ENCODE data around the gene ADAMTS8.

Gene ADAMTS8

DNA sequence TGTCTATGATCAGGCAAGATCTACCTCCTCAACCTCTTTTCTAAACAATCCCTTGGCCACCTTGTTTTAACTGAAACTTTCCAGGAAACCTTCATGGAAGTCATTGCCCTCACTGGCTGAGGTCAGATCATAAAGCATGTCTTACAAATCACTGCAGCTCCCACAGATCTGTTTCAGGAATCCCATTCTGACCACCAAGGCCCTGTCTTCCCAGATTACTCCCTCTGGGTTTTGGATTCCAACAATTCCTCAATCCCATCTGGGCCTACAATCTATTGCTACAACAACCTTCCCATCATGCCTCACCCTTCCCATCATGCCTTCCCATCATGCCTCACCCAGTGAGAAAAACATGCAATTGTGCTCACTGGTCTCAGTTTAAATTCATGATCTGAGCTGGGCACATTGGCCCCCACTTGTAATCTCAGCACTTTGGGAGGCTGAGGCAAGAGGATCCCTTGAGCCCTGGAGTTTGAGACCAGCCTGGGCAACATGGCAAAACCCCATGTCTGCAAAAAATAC lies 35.9 kb upstream of the ADAMTS8 start:
- no peak for TF ChIP-seq FOXP2 (optimal IDR thresholded peaks at IDR 0.05; ENCODE audit: borderline replicate concordance, extremely low read depth, extremely low read length, insufficient read depth)
- TF ChIP-seq TAF1 (IDR thresholded peaks at IDR 0.05; ENCODE audit: borderline replicate concordance, insufficient read depth, low read length): no peak
- no peak for TF ChIP-seq SIN3A (IDR thresholded peaks at IDR 0.05; ENCODE audit: borderline replicate concordance, insufficient read depth, low read length)
- no peak for TF ChIP-seq POLR2AphosphoS5 (IDR thresholded peaks at IDR 0.05; ENCODE audit: low read depth, low read length)
- TF ChIP-seq, protein P1, sequence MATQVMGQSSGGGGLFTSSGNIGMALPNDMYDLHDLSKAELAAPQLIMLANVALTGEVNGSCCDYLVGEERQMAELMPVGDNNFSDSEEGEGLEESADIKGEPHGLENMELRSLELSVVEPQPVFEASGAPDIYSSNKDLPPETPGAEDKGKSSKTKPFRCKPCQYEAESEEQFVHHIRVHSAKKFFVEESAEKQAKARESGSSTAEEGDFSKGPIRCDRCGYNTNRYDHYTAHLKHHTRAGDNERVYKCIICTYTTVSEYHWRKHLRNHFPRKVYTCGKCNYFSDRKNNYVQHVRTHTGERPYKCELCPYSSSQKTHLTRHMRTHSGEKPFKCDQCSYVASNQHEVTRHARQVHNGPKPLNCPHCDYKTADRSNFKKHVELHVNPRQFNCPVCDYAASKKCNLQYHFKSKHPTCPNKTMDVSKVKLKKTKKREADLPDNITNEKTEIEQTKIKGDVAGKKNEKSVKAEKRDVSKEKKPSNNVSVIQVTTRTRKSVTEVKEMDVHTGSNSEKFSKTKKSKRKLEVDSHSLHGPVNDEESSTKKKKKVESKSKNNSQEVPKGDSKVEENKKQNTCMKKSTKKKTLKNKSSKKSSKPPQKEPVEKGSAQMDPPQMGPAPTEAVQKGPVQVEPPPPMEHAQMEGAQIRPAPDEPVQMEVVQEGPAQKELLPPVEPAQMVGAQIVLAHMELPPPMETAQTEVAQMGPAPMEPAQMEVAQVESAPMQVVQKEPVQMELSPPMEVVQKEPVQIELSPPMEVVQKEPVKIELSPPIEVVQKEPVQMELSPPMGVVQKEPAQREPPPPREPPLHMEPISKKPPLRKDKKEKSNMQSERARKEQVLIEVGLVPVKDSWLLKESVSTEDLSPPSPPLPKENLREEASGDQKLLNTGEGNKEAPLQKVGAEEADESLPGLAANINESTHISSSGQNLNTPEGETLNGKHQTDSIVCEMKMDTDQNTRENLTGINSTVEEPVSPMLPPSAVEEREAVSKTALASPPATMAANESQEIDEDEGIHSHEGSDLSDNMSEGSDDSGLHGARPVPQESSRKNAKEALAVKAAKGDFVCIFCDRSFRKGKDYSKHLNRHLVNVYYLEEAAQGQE (IDR thresholded peaks at IDR 0.05; ENCODE audit: insufficient read depth in 1 of 2, low read depth in 2 of 2, low read length in 2 of 2): no peak

DNA sequence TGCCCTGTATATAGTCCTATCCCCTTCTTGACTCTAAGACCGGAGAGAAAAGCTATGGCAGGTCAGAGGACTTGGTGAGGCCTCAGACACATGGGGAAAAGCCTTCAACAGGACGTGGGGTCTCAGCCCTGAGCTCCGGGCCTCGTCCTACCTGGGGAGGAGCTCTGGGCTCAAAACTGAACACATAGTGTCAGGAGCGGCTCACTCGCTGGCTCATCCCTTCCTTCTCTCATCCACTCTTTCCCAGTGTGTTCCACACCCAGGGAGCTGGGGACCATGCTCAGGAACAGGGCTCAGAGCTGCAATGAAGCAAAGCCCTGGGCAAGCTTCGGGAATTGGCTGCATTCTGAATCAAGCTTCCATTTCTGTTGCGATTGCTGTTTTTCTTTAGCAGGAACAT lies 34.5 kb upstream of the ADAMTS8 start:
- TF ChIP-seq TAF1 (IDR thresholded peaks at IDR 0.05; ENCODE audit: borderline replicate concordance, insufficient read depth, low read length): no peak
- no peak for TF ChIP-seq SIN3A (IDR thresholded peaks at IDR 0.05; ENCODE audit: borderline replicate concordance, insufficient read depth, low read length)
- TF ChIP-seq POLR2AphosphoS5 (IDR thresholded peaks at IDR 0.05; ENCODE audit: low read depth, low read length): no peak
- no peak for TF ChIP-seq FOXP2 (optimal IDR thresholded peaks at IDR 0.05; ENCODE audit: borderline replicate concordance, extremely low read depth, extremely low read length, insufficient read depth)
- TF ChIP-seq, protein P1 (IDR thresholded peaks at IDR 0.05; ENCODE audit: insufficient read depth in 1 of 2, low read depth in 2 of 2, low read length in 2 of 2): no peak

DNA sequence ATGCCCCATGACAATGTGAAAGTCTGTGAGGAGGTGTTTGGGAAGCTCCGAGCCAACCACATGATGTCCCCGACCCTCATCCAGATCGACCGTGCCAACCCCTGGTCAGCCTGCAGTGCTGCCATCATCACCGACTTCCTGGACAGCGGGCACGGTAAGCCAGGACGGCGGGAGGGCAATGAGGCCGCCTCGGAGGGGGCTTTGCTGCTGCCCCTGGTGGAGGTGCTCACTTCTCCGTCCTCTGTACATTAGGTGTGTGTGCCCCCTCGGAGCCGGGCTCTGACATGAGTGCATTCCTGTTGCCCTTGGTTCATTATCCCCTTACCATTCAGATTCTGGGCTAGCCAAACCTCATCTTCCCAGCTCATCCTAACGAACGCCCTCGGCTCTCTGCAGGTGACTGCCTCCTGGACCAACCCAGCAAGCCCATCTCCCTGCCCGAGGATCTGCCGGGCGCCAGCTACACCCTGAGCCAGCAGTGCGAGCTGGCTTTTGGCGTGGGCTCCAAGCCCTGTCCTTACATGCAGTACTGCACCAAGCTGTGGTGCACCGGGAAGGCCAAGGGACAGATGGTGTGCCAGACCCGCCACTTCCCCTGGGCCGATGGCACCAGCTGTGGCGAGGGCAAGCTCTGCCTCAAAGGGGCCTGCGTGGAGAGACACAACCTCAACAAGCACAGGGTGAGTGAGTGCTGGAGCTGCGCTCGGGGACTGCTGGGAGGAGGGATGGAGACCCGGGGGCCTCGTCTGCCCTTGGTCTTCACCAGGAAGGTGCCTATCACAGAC lies 33.9 kb upstream of the ADAMTS8 start:
- TF ChIP-seq, protein P1 (IDR thresholded peaks at IDR 0.05; ENCODE audit: insufficient read depth in 1 of 2, low read depth in 2 of 2, low read length in 2 of 2): no peak
- TF ChIP-seq TAF1 (IDR thresholded peaks at IDR 0.05; ENCODE audit: borderline replicate concordance, insufficient read depth, low read length) (no peak), FOXP2 (optimal IDR thresholded peaks at IDR 0.05; ENCODE audit: borderline replicate concordance, extremely low read depth, extremely low read length, insufficient read depth) (no peak), SIN3A (IDR thresholded peaks at IDR 0.05; ENCODE audit: borderline replicate concordance, insufficient read depth, low read length) (no peak), POLR2AphosphoS5 (IDR thresholded peaks at IDR 0.05; ENCODE audit: low read depth, low read length) (no peak)

DNA sequence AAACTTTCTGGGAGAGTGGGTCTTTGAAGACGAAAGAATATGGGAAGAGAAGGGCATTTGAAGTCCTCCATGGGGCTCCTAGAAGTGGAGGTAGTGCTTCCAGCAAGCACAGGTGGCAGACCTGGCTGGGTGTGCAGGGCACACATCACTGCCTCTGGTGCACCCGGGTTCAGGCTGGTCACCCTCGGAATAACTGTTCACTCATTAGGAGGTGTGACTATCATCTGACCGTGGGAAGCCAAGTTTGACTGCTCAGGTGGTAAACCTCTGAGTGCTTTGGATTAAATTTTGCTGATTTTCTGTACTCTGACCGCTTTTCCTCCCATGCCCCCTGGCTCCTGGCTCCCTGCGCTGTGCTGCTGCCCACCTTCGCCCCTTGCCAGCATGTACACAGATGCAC lies 31.1 kb upstream of the ADAMTS8 start:
- TF ChIP-seq SIN3A (IDR thresholded peaks at IDR 0.05; ENCODE audit: borderline replicate concordance, insufficient read depth, low read length): no peak
- TF ChIP-seq POLR2AphosphoS5 (IDR thresholded peaks at IDR 0.05; ENCODE audit: low read depth, low read length): no peak
- no peak for TF ChIP-seq FOXP2 (optimal IDR thresholded peaks at IDR 0.05; ENCODE audit: borderline replicate concordance, extremely low read depth, extremely low read length, insufficient read depth)
- TF ChIP-seq TAF1 (IDR thresholded peaks at IDR 0.05; ENCODE audit: borderline replicate concordance, insufficient read depth, low read length): no peak
- TF ChIP-seq, protein P1 (IDR thresholded peaks at IDR 0.05; ENCODE audit: insufficient read depth in 1 of 2, low read depth in 2 of 2, low read length in 2 of 2): no peak

All from PFSK-1 (cell line).